CD4-positive, alpha-beta memory T cell (primary cell): Measurements from ENCODE around the gene GCGR. TPM values are rescaled to one million over a fixed set of nuclear protein-coding genes. Genes with fewer than 3 reads are reported as not detected.

Experiments
- CTCF ChIA-PET: fragments of 350-600 bp; sonication (Branson Sonifier 250); formaldehyde crosslinking; loops from one replicate; lab custom pipeline; 2021; ENCODE audit warnings: inconsistent platforms; ENCODE audit not compliant: partially characterized antibody; lab: Charles Lee
- POLR2A ChIA-PET: fragments of 350-600 bp; sonication (Branson Sonifier 250); formaldehyde crosslinking; loops from one replicate; lab custom pipeline; 2021; ENCODE audit not compliant: partially characterized antibody; lab: Charles Lee
- DNase-seq, 5 donors: peaks; one replicate each; pipeline versions ENCODE4 v3.0.0 to v3.0.0-alpha.2; 2020 to 2022; ENCODE audit warnings: mixed read lengths in 1 of 5
- H3K27ac ChIP-seq: one replicate; pipeline ENCODE4 v1.7.0; 2013; ENCODE audit warnings: low read depth, low read length
- H3K27me3 ChIP-seq: 2 replicates; pipeline ENCODE4 v1.7.0; 2013; ENCODE audit warnings: mild to moderate bottlenecking, low read length, moderate library complexity; ENCODE audit not compliant: insufficient read depth
- H3K36me3 ChIP-seq: 2 replicates; pipeline ENCODE4 v1.7.0; 2013; ENCODE audit warnings: mild to moderate bottlenecking, low read length, moderate library complexity; ENCODE audit not compliant: insufficient read depth
- H3K4me1 ChIP-seq: 2 replicates; pipeline ENCODE4 v1.7.0; 2013; ENCODE audit warnings: mild to moderate bottlenecking, low read length, moderate library complexity; ENCODE audit not compliant: insufficient read depth
- H3K4me3 ChIP-seq, 2 donors: one replicate each; pipeline ENCODE4 v1.7.0; 2013; ENCODE audit warnings: low read length in 2 of 2, mild to moderate bottlenecking in 1 of 2
- H3K9me3 ChIP-seq, 2 donors: one replicate each; pipeline ENCODE4 v1.7.0; 2013; ENCODE audit warnings: low read length in 2 of 2, control low read depth in 1 of 2; ENCODE audit not compliant: control insufficient read depth in 1 of 2
- H3K27ac Mint-ChIP-seq, 7 donors: one replicate each; pipeline ENCODE4 v1.8.0; 2020 to 2021; ENCODE audit warnings: mixed read lengths in 7 of 7, mild to moderate bottlenecking in 6 of 7, inconsistent platforms in 3 of 7, moderate library complexity in 3 of 7
- H3K27me3 Mint-ChIP-seq, 2 donors: one replicate each; pipeline ENCODE4 v1.8.0; 2020 to 2021; ENCODE audit warnings: mixed read lengths in 2 of 2
- H3K36me3 Mint-ChIP-seq, 2 donors: one replicate each; pipeline ENCODE4 v1.8.0; 2020 to 2021; ENCODE audit warnings: mixed read lengths in 2 of 2, inconsistent platforms in 1 of 2, mild to moderate bottlenecking in 1 of 2
- H3K4me1 Mint-ChIP-seq, 4 donors: one replicate each; pipeline ENCODE4 v1.8.0; 2020 to 2021; ENCODE audit warnings: mixed read lengths in 4 of 4, mild to moderate bottlenecking in 1 of 4
- H3K4me3 Mint-ChIP-seq, 8 donors: one replicate each; pipeline ENCODE4 v1.8.0; 2020 to 2021; ENCODE audit warnings: mixed read lengths in 8 of 8, mild to moderate bottlenecking in 7 of 8, moderate library complexity in 6 of 8, inconsistent platforms in 3 of 8
- H3K9me3 Mint-ChIP-seq, 8 donors: one replicate each; pipeline ENCODE4 v1.8.0; 2020 to 2021; ENCODE audit warnings: mixed read lengths in 8 of 8, mild to moderate bottlenecking in 5 of 8, inconsistent platforms in 3 of 8, moderate library complexity in 1 of 8
- intact Hi-C: fragments of 100-400 bp; cut with micrococcal nuclease; formaldehyde crosslinking; loops from one replicate; pipeline ENCODE4 v1.15.1; 2023
- polyA plus RNA-seq, 2 donors: library from polyadenylated mRNA; unstranded; fragments of 300-500 nt; fragmentation: Illumina TruSeq; gene quantifications; one replicate each; pipeline ENCODE4 v1.2.3, GENCODE V29; 2021
- total RNA-seq, 2 experiments: library from RNA; stranded (reverse); gene quantifications; one replicate each; pipeline ENCODE4 v1.2.3, GENCODE V29; 2021

The GCGR gene
- total and polyA plus RNA-seq, 4 experiments from 2014 or later, result not detected

DNA sequence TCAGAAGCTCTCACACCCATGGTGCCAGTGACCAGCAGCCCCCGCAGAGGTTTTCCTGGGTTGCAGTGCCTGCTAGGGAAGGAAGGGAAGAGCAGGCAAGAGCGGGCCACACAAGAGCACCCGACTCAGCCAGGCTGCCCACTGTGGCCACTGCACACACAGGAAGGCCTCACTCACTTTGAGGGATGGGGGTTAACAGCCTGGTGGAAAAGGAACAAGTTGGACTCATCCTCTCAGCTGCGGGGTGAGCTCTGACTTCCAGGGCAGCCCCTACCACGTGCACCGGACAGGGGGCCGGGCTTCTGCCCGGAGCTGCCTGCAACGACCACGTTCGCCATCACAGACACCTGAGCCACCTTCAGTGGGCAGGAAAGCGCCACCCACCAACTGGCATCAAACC, 48.3 kb downstream of the GCGR start:
- H3K4me3 ChIP-seq, result no peak overlapping the region
- POLR2A ChIA-PET, result interaction anchor here (1.1 kb wide), 2 partner anchors 9 to 20 kb away, joined by 3 to 4 read pairs; partner anchors contain the start of gene MCRIP1
- H3K27ac Mint-ChIP-seq, result no peak overlapping the region
- no peak for DNase-seq
- H3K36me3 Mint-ChIP-seq, result peaks cover 11 to 42% of the 10 kb centered on the region in 2 donors
- CTCF ChIA-PET, result interaction anchor here (0.8 kb wide), 1 partner anchor 15 kb away, joined by 6 read pairs; no protein-coding TSS in a partner anchor
- no peak overlapping the region for H3K4me3 Mint-ChIP-seq
- no peaks in the 10 kb centered on the region for H3K27me3 ChIP-seq
- H3K4me1 Mint-ChIP-seq, result peaks cover 0 to 15% (median under 1%) of the 10 kb centered on the region in 4 donors
- H3K27ac ChIP-seq, result no peak overlapping the region
- H3K36me3 ChIP-seq, result peaks cover 43% of the 10 kb centered on the region
- no peaks in the 10 kb centered on the region for H3K9me3 ChIP-seq
- H3K27me3 Mint-ChIP-seq, result no peaks in the 10 kb centered on the region
- no peaks in the 10 kb centered on the region for H3K4me1 ChIP-seq
- intact Hi-C loops, result no loop called here
- no peaks in the 10 kb centered on the region for H3K9me3 Mint-ChIP-seq

DNA sequence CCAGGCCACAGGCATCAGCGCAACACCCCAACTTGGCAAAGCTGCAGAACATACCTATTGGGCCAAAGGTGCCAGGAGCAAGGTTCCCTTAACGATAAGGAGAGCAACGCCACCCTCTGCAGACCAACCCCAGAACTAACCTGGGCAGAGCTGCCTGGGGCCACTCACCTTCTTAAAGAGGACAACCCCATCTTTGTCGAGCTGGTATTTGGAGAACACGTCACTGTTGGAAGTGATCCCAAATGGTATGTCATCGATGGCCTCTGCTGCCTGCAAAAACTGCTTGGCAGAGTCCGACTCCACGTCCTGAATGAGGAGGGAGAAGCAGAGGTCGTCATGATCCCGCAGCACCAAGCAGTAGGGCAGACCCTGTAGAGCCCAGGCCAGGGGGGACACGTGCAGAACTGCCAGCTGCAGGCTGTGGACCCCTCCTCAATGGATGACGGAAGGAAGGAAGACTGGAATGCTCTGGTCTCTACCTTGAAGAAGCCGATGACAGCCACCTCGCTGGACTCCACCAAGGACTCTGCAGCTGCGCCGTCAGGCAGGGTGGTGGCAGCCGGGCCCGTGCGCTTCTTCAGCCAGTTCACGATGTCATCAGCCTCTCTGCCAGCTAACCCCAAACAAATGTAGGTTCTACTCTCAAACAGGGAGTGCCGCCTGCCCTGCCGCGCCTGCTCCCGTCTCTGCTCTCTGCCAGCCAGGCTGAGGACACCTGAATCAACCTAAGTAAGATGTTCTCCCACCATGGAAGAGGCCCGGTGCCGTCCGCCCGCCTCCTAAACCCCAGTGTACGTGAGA, 51.2 kb downstream of the GCGR start:
- no peaks in the 10 kb centered on the region for H3K9me3 Mint-ChIP-seq
- peak overlapping the region in 1 of 7 donors; percentile 57 for H3K27ac Mint-ChIP-seq
- H3K27me3 Mint-ChIP-seq, result no peaks in the 10 kb centered on the region
- Histone ChIP-seq H3K27ac (no peak overlapping the region), H3K27me3 (no peaks in the 10 kb centered on the region), H3K4me3 (no peak overlapping the region), H3K4me1 (peaks cover 23% of the 10 kb centered on the region), H3K36me3 (peaks cover 46% of the 10 kb centered on the region), H3K9me3 (no peaks in the 10 kb centered on the region)
- intact Hi-C loops, result no loop called here
- POLR2A ChIA-PET, result interaction anchor here (0.7 to 1.3 kb wide), 5 partner anchors 10 to 284 kb away, joined by 3 to 6 read pairs (median 4); no protein-coding TSS in a partner anchor
- H3K4me1 Mint-ChIP-seq, result peaks cover 4 to 39% (median 9%) of the 10 kb centered on the region in 4 donors
- H3K36me3 Mint-ChIP-seq, result peaks cover 15 to 52% of the 10 kb centered on the region in 2 donors
- CTCF ChIA-PET, result interaction anchor here (1.3 kb wide), 1 partner anchor 175 kb away, joined by 4 read pairs; no protein-coding TSS in a partner anchor
- no peak overlapping the region for H3K4me3 Mint-ChIP-seq
- DNase-seq, result no peak

DNA sequence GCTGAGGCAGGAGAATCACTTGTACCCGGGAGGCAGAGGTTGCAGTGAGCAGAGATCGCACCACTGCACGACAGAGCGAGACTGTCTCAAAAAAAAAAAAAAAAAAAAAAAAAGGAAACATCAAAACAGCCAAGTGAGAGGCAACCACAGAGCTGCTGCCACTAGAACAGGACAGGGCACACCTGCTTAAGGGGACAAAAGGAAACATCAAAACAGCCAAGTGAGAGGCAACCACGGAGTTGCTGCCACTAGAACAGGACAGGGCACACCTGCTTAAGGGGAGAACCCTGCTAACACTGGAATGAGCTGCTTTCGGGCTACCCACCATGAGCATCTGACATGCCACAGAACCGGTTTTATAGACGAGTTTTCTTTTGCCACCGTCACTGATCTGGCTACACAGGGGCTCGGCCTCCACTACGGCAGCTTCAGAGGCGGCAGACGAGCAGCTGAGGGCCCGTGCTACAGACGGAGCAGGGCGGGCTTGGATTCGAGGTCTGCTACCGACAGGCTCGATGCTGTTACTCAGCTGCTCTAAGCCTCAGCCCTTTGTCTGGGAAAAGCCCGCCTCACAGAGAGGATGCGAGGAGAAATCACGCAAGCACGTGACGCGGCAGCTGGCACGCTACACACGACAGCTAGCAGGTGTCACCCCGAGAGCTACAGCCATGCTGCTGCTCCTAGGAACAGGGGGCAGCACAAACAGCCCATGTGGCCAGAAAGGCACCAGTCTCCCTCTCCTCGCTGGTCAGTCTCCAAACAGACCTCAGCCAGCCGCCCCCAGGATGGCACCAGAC, 54.4 kb downstream of the GCGR start:
- POLR2A ChIA-PET, result interaction anchor here (0.7 to 5.1 kb wide), 2 partner anchors 13 to 175 kb away, joined by 4 to 99 read pairs; partner anchors contain the start of genes ARHGDIA, ARL16 and HGS

DNA sequence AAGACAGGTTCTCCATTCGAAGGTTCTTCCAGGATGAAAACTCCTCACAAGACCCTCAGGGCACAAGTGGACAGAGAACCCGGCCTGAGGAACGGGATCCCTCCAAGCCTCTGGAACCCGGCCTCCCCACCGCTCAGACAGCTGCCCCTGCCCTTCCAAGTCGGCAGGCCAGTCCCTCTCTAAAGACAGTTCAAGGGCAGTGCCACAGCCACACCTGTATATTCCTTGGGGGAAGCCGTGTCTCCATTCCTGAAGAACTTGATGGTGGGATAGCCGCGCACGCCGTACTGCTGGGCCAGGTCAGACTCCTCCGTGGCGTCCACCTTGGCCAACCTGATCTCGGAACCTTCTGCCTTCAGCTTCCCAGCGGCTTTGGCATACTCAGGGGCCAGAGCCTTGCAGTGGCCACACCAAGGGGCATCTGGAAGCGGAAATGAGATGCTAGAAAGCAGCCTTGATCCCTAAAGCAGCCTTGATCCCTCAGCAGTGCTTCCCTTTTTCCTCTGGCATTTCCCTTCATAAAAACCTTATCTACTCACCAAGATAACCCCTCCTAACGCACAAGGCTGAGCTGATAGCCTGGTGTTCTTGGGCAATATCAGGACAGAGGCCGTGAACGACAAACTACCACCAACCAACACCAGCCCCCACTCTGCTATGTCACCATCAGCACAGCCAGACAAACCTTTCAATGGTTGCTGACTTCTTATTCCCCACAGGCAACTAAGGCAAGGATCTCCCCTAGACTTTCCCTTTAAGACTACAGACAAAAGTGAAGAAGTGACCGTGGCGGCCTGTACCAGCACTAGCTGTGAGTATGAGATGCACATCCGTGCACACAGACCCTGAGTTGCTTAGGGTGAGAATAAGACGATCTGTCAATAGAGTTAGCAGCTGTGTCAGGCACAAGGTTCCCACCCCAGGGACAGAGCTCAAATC, 55.3 kb downstream of the GCGR start:
- intact Hi-C loops, result no loop called here
- Mint-ChIP-seq H3K4me3 (peak overlapping the region; percentile 83 to 92 (median 90)), H3K27me3 (peaks cover 0 to 6% of the 10 kb centered on the region in 2 donors), H3K4me1 (peaks cover 17 to 56% (median 33%) of the 10 kb centered on the region in 4 donors), H3K27ac (peak overlapping the region; percentile 69 to 99 (median 93)), H3K9me3 (peaks cover 0 to 12% (median 0%) of the 10 kb centered on the region in 8 donors), H3K36me3 (peaks cover 4 to 45% of the 10 kb centered on the region in 2 donors)
- Histone ChIP-seq H3K27me3 (no peaks in the 10 kb centered on the region), H3K4me1 (peaks cover 40% of the 10 kb centered on the region), H3K36me3 (peaks cover 17% of the 10 kb centered on the region), H3K4me3 (peak overlapping the region; percentile 76 to 79), H3K27ac (peak overlapping the region; percentile 81), H3K9me3 (no peaks in the 10 kb centered on the region)
- POLR2A ChIA-PET, result interaction anchor here (0.7 to 5.1 kb wide), 6 partner anchors 12 to 207 kb away, joined by 3 to 99 read pairs (median 4); partner anchors contain the start of genes ARHGDIA, ARL16, DUS1L and HGS
- CTCF ChIA-PET, result interaction anchor here (0.5 to 0.8 kb wide), 2 partner anchors 29 to 123 kb away, joined by 3 read pairs; no protein-coding TSS in a partner anchor
- no peak for DNase-seq

More for the DNA sequence above, 54.4 kb downstream of the GCGR start:
- Histone ChIP-seq H3K9me3 (no peaks in the 10 kb centered on the region), H3K27me3 (no peaks in the 10 kb centered on the region), H3K4me3 (no peak overlapping the region), H3K36me3 (peaks cover 26% of the 10 kb centered on the region), H3K4me1 (peaks cover 39% of the 10 kb centered on the region), H3K27ac (no peak overlapping the region)
- H3K9me3 Mint-ChIP-seq, result peaks cover 0 to 9% (median 0%) of the 10 kb centered on the region in 8 donors
- H3K4me1 Mint-ChIP-seq, result peaks cover 14 to 56% (median 26%) of the 10 kb centered on the region in 4 donors
- CTCF ChIA-PET, result interaction anchor here (0.7 kb wide), 1 partner anchor 16 kb away, joined by 3 read pairs; no protein-coding TSS in a partner anchor
- H3K4me3 Mint-ChIP-seq, result peak overlapping the region in 7 of 8 donors; percentile 21 to 92 (median 55)
- peak overlapping the region in 2 of 7 donors; percentile 12 to 27 for H3K27ac Mint-ChIP-seq
- intact Hi-C loops, result no loop called here
- H3K27me3 Mint-ChIP-seq, result peaks cover 0 to 6% of the 10 kb centered on the region in 2 donors
- DNase-seq, result no peak
- peaks cover 4 to 49% of the 10 kb centered on the region in 2 donors for H3K36me3 Mint-ChIP-seq

DNA sequence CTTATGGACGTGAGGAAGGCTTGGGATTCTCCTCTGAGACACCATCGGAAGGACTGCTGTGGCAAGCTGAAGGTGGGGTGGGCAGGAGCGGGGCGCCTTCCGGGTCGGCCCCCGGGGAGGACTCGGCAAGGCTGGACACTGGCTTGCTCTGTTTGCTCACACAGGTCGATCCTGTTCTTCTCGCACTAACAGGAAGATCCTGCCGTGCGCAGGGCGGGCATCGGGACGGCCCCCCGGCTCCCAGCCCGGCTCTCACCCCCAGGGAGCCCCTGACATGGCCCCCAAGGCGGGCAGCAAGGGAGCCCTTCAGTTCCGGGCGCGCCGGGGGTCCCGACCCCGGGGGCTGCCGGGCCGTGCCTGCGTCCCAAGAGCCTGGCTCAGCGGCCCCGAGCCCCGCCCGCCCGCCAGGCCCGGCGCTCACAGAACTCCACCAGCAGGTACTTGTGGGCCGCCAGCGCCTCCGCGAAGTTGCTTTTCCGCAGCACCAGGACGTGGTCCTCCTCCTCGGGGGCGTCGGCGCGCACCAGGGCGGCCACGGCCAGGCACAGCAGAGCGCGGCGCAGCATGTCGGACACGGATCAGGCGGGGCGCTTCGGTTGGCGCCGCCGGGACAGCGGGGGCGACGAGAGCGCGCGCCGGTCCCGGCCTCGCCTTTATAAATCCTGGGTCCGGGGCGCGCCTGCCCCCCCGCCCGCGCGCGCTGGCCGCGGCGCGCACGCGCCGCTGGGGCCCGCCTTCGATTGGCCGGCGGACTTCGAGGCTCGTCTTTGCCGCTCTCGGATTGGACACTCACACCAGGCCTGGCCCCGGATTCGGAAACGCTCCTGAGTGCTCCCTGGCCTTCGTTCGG, 56.2 kb downstream of the GCGR start, which contains the start of gene P4HB:
Gene P4HB (minus strand): TSS at position 630 of the 850 bp plus-strand sequence. CDS start 64 bp downstream, at position 566.
- peak within 1 kb of the TSS; percentile 86 to 93 (median 92) for H3K4me3 Mint-ChIP-seq
- ChIA-PET POLR2A (interaction anchor here (0.9 to 5.1 kb wide), 11 partner anchors 10 to 368 kb away, joined by 3 to 99 read pairs (median 3); partner anchors contain the start of genes ARHGDIA, ARL16, DUS1L and HGS), CTCF (interaction anchor here (0.5 to 0.8 kb wide), 2 partner anchors 29 to 124 kb away, joined by 3 read pairs; no protein-coding TSS in a partner anchor)
- peaks cover 0 to 6% of the 10 kb centered on the region in 2 donors for H3K27me3 Mint-ChIP-seq
- H3K4me3 ChIP-seq, result peak within 1 kb of the TSS; percentile 76 to 79
- H3K4me1 Mint-ChIP-seq, result peaks cover 17 to 56% (median 33%) of the 10 kb centered on the region in 4 donors
- intact Hi-C loops, result loop anchor here (1.0 to 10.0 kb wide), 8 partner anchors 11 to 435 kb away; partner anchors contain the start of genes ALYREF, ANAPC11, ARHGDIA and CENPX
- H3K9me3 ChIP-seq, result no peaks in the 10 kb centered on the region
- peak within 1 kb of the TSS; percentile 92 for H3K27ac ChIP-seq
- H3K4me1 ChIP-seq, result peaks cover 40% of the 10 kb centered on the region
- peaks cover 0 to 12% (median 0%) of the 10 kb centered on the region in 8 donors for H3K9me3 Mint-ChIP-seq
- H3K27ac Mint-ChIP-seq, result peak within 1 kb of the TSS; percentile 98 to 99 (median 98)
- peaks cover 4 to 39% of the 10 kb centered on the region in 2 donors for H3K36me3 Mint-ChIP-seq
- no peaks in the 10 kb centered on the region for H3K27me3 ChIP-seq
- peak in 1 of 5 donors; percentile 11 for DNase-seq
- H3K36me3 ChIP-seq, result peaks cover 9% of the 10 kb centered on the region
